Naive B cell (primary cell): Measurements from ENCODE around the gene PTPRK. TPM values are rescaled to one million over a fixed set of nuclear protein-coding genes. Genes with fewer than 3 reads are reported as not detected.

Experiments used
- ATAC-seq, 2 donors: fragments of 150-1000 bp; cut with Tn5 transposase; 2 replicates each; pipeline ENCODE4 v1.10.0; 2021; ENCODE audit warnings: low read depth in 2 of 2, mild to moderate bottlenecking in 2 of 2, moderate library complexity in 2 of 2
- DNase-seq: peaks from one replicate; pipeline ENCODE4 v3.0.0; 2022
- H3K27ac Mint-ChIP-seq, 6 donors: one replicate each; pipeline ENCODE4 v1.8.0; 2020 to 2022; ENCODE audit warnings: mild to moderate bottlenecking in 6 of 6, mixed read lengths in 6 of 6, moderate library complexity in 5 of 6, inconsistent platforms in 2 of 6
- H3K27me3 Mint-ChIP-seq, 3 donors: one replicate each; pipeline ENCODE4 v1.8.0; 2021 to 2022; ENCODE audit warnings: mixed read lengths in 3 of 3, mild to moderate bottlenecking in 1 of 3
- H3K36me3 Mint-ChIP-seq, 2 donors: one replicate each; pipeline ENCODE4 v1.8.0; 2020 to 2022; ENCODE audit warnings: mixed read lengths in 2 of 2, inconsistent platforms in 1 of 2, mild to moderate bottlenecking in 1 of 2
- H3K4me1 Mint-ChIP-seq, 3 donors: one replicate each; pipeline ENCODE4 v1.8.0; 2020 to 2022; ENCODE audit warnings: mixed read lengths in 3 of 3, inconsistent platforms in 1 of 3, mild to moderate bottlenecking in 1 of 3, moderate library complexity in 1 of 3
- H3K4me3 Mint-ChIP-seq, 8 donors: one replicate each; pipeline ENCODE4 v1.8.0; 2020 to 2022; ENCODE audit warnings: mild to moderate bottlenecking in 8 of 8, mixed read lengths in 8 of 8, moderate library complexity in 8 of 8, inconsistent platforms in 2 of 8
- H3K9me3 Mint-ChIP-seq, 7 donors: one replicate each; pipeline ENCODE4 v1.8.0; 2020 to 2022; ENCODE audit warnings: mixed read lengths in 7 of 7, mild to moderate bottlenecking in 5 of 7, inconsistent platforms in 2 of 7, moderate library complexity in 1 of 7
- polyA plus RNA-seq, 6 donors: library from polyadenylated mRNA; unstranded; fragments of 300-500 nt; fragmentation: Illumina TruSeq; gene quantifications; one replicate each; pipeline ENCODE4 v1.2.3, GENCODE V29; 2021; ENCODE audit warnings: low read depth in 6 of 6

PTPRK gene
- polyA plus RNA-seq, 6 donors from 2014 or later = 27.6 to 43.4 (median 34.3) TPM

DNA sequence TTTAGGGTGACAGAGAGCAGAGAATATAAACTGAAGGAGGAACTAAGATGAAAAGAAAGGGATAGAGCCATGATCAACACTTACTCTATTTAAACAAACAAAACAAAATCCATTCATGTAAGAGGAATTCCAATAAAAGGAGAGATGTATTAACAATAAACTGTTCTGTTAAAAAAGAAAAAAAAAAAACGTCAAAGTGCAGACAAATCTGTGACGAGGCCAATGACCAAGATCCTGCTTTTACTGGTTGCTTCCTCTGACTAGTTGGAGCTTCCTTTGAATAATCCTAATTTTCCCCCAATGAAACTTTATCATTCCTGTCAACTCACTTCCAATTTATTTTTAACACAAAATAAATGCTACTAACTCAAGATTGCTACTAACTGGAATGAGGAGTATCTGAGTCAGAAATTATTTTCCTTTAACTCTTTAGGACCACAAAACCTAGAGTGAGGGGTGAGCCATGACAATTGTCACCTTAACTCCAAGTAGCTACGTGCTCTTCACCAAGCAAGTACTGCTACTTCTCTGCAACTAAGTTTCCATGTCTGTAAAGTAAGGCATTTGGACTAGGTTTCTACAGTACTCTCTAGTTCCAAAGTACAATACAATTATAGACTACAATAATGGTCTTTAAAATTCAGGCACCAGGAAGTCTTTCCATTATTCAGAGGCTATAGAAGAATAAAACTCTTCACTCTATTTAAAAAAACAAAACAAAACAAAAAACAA lies 152.0 kb downstream of the PTPRK start:
- Mint-ChIP-seq H3K27me3 (peaks cover 0 to 10% (median 0%) of the 10 kb centered on the region in 3 donors), H3K9me3 (no peaks in the 10 kb centered on the region), H3K36me3 (no peaks in the 10 kb centered on the region), H3K27ac (no peak overlapping the region), H3K4me1 (no peaks in the 10 kb centered on the region), H3K4me3 (no peak overlapping the region)
- DNase-seq (no peak), ATAC-seq (no peak)

DNA sequence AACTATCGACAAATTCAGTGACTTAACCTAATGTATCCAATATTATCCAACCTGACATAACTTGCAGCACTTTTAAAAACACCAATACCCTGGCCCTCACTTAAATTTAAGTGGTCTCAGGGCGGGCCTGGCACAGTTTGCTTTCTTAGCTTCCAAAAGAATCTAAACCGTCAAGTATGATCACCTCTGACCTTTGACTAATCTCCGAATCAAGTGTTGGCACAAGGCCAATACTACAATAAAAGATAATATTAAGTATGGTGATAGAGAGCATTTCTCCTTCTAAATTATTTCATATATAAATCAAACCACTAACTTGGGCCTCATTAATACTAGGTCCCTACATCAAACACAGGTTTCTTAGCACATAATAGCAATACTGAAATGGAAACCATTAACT lies 153.0 kb downstream of the PTPRK start:
- peaks cover 0 to 10% (median 0%) of the 10 kb centered on the region in 3 donors for H3K27me3 Mint-ChIP-seq
- no peak overlapping the region for H3K4me3 Mint-ChIP-seq
- ATAC-seq = no peak
- no peaks in the 10 kb centered on the region for H3K4me1 Mint-ChIP-seq
- H3K27ac Mint-ChIP-seq = no peak overlapping the region
- no peak for DNase-seq
- no peaks in the 10 kb centered on the region for H3K36me3 Mint-ChIP-seq
- H3K9me3 Mint-ChIP-seq = no peaks in the 10 kb centered on the region

DNA sequence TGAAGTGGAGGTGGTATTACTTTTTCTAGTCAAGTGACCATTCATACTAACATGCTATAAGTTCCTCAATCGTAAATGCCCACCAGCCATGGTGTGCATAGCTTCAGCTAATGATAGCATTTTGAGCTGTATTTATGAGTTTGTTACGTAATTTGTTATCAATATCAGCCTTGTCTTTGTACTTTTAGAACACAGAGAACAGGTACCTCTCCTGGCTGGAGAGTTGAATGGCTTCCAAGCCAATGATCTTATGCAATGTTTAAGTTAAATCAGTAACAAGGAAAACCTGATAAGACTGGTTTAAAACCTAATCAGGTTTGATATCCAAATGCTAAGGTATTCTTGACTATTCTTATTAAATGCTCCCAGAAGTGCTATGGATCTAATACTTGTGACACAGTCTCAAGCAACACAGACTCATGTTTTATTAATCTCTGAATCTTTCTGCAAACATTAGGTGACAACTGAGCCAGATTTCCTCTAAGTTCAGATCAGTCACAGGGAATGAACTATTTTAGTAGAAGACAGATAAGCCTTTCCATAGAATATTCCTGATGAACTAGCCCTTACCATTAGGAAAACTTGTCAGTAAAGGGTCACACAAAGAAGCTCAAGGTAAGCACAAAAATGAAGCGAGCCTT lies 154.8 kb downstream of the PTPRK start:
- Mint-ChIP-seq H3K4me3 (no peak overlapping the region), H3K9me3 (no peaks in the 10 kb centered on the region)

DNA sequence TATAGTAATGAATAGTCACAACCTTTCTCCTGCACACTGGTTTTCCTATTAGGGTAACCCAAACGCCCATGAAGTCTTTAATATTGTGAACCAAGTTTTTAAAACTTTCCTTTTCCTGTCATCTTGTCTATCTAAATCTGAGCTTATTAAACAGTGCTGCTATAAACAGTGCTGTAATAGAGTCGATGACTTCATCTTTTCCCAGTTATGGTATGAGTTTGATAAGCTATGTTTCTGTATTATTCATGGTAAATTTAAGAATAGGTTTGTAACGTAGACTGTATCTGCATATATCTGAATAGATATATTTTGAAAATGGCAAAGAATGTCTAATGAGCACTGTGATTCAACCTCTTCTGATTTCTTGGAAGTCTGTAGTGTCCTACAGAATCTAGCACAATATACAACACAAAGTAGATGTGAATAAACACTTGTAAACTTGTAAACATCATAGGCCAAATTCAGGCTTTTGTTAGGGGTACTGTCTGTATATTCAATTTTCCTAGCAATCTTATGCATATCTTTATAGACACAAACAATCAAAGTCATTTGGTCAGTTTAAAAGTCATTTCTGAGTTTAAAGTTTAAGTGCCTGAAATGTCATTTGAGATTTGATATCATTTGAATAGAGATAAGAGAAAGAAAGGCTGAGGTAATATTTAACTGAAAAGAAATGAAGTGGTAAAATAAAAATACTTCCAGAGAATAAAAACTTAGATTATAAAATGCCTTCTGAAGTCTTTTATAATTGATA lies 155.5 kb downstream of the PTPRK start:
- no peak overlapping the region for H3K27ac Mint-ChIP-seq
- H3K36me3 Mint-ChIP-seq = no peaks in the 10 kb centered on the region
- DNase-seq (no peak), ATAC-seq (no peak)
- H3K27me3 Mint-ChIP-seq = peaks cover 0 to 10% (median 0%) of the 10 kb centered on the region in 3 donors
- no peaks in the 10 kb centered on the region for H3K9me3 Mint-ChIP-seq
- no peaks in the 10 kb centered on the region for H3K4me1 Mint-ChIP-seq
- no peak overlapping the region for H3K4me3 Mint-ChIP-seq

More for the DNA sequence above, 154.8 kb downstream of the PTPRK start:
- Mint-ChIP-seq H3K27me3 (peaks cover 0 to 10% (median 0%) of the 10 kb centered on the region in 3 donors), H3K36me3 (no peaks in the 10 kb centered on the region), H3K27ac (no peak overlapping the region), H3K4me1 (no peaks in the 10 kb centered on the region)
- no peak for DNase-seq
- ATAC-seq = no peak

DNA sequence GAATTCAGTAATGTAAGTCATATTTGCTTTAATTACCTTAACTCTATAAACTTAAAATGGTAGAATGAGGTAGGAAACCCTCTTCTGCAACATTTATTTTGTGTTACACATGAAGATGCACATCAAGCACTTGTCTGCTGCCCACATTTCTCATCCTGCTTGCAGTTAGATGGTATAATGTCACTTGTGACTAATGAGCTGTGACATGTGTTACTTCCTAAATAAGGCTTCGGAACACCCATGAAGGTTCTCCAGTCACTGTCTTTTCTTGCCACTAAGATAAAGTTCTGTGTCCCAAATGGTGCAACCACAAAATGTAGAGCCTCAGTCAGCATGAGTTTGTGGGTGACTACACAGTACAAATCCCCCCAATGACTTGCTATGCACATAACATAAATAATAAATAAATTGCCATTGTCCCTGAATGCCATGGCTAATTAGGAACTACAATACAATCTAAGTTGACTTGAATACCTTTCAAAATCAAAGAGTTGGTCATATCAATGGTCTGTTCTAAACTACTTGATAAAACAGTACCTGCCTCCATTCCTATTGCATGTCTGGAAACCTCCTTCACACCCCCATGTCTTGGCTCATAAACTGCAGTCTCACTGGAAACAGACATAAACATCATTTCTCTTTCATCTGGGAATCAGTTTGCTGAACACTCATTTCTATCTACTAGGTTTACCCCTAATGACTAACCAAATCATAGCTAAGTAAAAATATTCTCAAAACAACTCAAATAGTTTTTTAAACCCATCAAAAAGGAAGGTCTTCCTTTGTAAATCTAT lies 157.2 kb downstream of the PTPRK start:
- H3K4me1 Mint-ChIP-seq = no peaks in the 10 kb centered on the region
- H3K36me3 Mint-ChIP-seq = no peaks in the 10 kb centered on the region
- H3K4me3 Mint-ChIP-seq = no peak overlapping the region
- H3K9me3 Mint-ChIP-seq = no peaks in the 10 kb centered on the region
- peaks cover 0 to 7% (median 4%) of the 10 kb centered on the region in 3 donors for H3K27me3 Mint-ChIP-seq
- DNase-seq = no peak
- no peak overlapping the region for H3K27ac Mint-ChIP-seq
- no peak for ATAC-seq

DNA sequence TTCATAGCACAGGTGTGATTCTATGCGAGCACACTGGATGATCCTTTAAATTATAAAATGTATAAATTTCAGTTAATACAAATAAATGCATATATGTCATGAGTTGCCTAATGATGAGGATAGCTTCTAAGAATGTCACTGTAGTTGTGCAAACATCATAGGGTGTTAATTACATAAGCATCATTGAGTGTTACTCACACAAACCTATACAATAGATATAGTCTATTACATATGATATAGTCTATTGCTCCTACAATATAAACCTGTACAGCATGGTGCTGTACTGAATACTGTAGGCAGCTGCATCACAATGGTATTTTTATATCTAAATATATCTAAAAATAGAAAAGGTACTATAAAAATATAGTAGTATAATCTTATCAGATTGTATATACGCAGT lies 159.0 kb downstream of the PTPRK start:
- no peak for DNase-seq
- Mint-ChIP-seq H3K27me3 (peaks cover 0 to 14% (median 0%) of the 10 kb centered on the region in 3 donors), H3K27ac (no peak overlapping the region), H3K4me3 (no peak overlapping the region), H3K4me1 (no peaks in the 10 kb centered on the region), H3K36me3 (no peaks in the 10 kb centered on the region), H3K9me3 (no peaks in the 10 kb centered on the region)
- no peak for ATAC-seq

DNA sequence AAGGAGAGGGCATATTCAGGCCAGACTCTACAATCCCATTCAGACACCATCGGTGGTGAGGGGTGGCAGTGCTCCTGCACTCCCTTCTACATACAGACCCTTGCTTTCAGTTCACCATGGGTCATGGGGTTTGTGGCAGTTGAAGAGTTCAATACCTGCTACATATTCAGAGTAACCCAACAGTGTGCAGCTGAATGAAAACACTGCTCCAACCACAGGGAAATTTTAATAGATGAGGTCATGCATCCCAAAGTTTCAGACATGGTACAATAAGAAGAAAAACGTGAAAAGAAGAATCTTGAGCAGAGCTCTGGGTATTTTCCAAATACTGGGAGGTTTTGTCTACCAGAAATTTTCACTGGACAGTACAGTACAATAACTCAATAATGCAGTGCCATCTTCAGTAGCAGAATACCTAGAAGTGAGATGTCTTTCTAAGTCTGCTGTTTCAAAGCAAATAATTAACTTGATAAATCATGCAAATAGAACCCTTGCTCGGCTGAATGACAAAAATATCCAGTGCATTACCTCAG lies 162.1 kb downstream of the PTPRK start:
- no peak overlapping the region for H3K4me3 Mint-ChIP-seq
- ATAC-seq = no peak
- no peak for DNase-seq
- no peaks in the 10 kb centered on the region for H3K36me3 Mint-ChIP-seq
- H3K27me3 Mint-ChIP-seq = peaks cover 0 to 19% (median 0%) of the 10 kb centered on the region in 3 donors
- H3K27ac Mint-ChIP-seq = peak overlapping the region in 1 of 6 donors; percentile 72
- H3K4me1 Mint-ChIP-seq = no peaks in the 10 kb centered on the region
- H3K9me3 Mint-ChIP-seq = no peaks in the 10 kb centered on the region

DNA sequence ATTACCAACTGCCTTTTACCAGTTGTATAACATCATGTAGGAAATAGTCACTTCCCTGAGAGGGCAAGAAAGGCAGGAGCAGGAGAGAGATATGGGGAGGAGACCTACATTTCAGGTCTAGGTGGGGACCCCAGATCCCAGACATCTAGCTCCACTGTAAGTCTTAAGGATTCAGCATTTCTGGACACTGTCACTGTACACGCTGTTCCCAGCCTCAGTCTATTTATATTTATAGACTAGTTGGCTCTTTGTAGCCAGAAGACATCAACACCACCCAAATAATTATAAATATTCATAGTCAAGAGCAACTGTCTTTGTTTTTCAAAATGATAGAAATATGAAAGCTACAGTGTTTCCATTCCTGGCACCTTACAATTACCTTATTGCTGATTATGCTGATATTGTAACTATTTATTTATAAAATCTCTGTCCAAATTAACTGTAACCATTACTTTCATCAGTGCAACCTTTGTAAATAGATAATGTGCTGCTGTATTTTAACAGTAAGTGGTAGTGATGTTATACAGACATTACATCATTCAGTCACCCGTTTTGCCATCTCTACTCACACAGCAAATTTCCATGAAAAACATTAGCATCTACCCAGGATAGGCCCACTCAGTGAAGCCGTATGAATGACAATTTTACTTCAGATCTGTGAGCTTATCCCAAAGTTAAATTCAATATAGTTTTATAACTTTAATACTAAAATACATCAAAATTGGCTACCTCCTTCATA lies 162.8 kb downstream of the PTPRK start:
- Mint-ChIP-seq H3K4me3 (no peak overlapping the region), H3K9me3 (no peaks in the 10 kb centered on the region), H3K27me3 (peaks cover 0 to 20% (median 1%) of the 10 kb centered on the region in 3 donors), H3K36me3 (no peaks in the 10 kb centered on the region), H3K4me1 (no peaks in the 10 kb centered on the region), H3K27ac (no peak overlapping the region)
- DNase-seq (no peak), ATAC-seq (no peak)

DNA sequence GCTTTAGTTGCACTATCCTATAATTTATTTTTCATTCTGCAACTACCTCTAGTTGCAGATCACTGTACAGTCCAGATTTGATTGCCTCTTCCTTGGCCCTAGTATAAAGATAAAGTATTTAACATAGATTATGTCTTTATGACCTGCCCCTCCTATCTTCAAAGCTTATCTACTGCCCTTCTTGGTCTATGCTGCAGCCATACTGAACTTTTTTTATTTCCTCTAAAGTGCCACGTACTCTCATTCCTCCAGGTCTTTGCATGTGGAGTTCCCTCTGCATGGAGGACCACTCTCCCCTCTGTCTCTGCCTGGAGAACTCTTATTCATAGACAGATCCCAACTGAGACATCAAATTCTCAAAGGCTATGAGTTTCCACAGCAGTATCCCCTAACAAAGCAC lies 168.0 kb downstream of the PTPRK start:
- Mint-ChIP-seq H3K27ac (no peak overlapping the region), H3K27me3 (peaks cover 0 to 14% (median 5%) of the 10 kb centered on the region in 3 donors), H3K36me3 (no peaks in the 10 kb centered on the region), H3K4me1 (no peaks in the 10 kb centered on the region), H3K9me3 (no peaks in the 10 kb centered on the region), H3K4me3 (no peak overlapping the region)
- ATAC-seq = no peak
- DNase-seq = no peak

DNA sequence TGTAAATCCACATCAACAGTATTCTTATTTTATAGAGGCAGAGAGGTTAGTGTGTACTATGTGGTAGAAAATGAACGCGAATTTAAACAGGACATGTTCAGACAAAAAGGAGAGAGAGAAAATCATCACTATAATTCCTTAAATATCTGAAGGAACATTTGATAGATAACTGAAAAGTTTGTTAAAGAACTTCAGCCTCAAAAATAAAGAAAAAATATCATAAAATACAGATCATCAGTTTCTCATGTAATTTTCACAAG lies 169.2 kb downstream of the PTPRK start:
- DNase-seq = no peak
- H3K4me3 Mint-ChIP-seq = no peak overlapping the region
- no peaks in the 10 kb centered on the region for H3K36me3 Mint-ChIP-seq
- no peaks in the 10 kb centered on the region for H3K4me1 Mint-ChIP-seq
- H3K27me3 Mint-ChIP-seq = peaks cover 0 to 8% (median 5%) of the 10 kb centered on the region in 3 donors
- no peak for ATAC-seq
- H3K9me3 Mint-ChIP-seq = no peaks in the 10 kb centered on the region
- no peak overlapping the region for H3K27ac Mint-ChIP-seq

DNA sequence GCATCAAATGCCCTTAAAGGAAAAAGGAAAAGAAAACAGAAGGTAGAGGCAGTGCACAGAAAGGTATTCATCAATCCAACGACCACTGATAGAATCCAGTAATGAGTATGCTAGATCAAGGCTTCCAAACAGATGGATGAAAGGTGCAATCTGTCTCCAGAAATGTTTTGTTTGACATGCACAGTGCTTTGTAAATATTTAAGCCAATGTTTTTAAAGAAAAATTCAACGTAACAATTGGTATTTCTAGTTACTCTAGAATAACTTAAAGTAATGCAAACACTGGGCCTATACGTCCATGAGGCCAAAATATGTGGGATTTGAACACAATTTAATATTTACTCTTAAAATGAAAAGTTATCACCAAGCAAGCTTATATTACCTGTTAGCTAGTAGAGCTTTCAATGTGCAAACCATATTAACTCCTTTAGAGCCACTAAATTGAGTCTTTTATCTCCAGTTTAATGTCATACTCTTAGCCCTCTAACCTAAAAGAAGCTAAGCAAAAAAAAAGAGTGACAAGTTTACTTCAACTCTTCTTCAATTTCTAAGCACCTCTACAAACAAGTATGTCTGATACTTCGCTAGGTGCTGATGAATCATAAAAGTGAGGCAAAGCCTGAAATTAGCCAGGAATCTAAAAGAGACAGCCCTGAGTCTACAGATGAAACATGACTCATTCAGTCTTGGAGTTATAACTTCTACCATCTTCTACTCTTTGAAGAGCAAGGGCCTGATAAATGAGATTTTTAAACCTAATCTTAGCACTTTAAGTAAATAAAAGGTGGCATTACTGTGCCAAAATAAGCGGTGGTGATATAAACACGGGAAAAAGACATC lies 169.8 kb downstream of the PTPRK start:
- ATAC-seq = no peak
- no peaks in the 10 kb centered on the region for H3K4me1 Mint-ChIP-seq

DNA sequence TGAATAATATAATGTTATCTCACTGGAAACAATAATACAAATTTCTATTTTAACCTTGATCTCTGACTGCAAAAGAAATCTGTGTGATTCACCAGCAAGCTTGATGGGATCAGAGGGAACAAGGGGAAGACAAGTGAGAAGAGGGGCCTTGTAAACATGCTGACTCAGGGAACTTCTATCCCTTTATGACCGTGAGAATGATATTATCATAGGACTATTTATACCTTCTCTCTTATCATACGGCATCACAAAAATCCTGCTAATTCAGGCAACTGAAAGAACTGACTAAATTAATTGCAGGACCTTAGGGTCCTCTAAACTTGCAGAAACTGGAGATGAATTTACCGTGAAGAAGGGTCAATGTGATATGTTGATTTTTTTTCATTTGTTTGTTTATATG lies 173.3 kb downstream of the PTPRK start:
- no peaks in the 10 kb centered on the region for H3K36me3 Mint-ChIP-seq
- H3K27me3 Mint-ChIP-seq = peaks cover 0 to 6% (median 0%) of the 10 kb centered on the region in 3 donors
- no peak overlapping the region for H3K4me3 Mint-ChIP-seq
- no peaks in the 10 kb centered on the region for H3K9me3 Mint-ChIP-seq
- ATAC-seq (no peak), DNase-seq (no peak)
- H3K4me1 Mint-ChIP-seq = no peaks in the 10 kb centered on the region
- no peak overlapping the region for H3K27ac Mint-ChIP-seq

More for the DNA sequence above, 169.8 kb downstream of the PTPRK start:
- H3K4me3 Mint-ChIP-seq = no peak overlapping the region
- no peaks in the 10 kb centered on the region for H3K9me3 Mint-ChIP-seq
- H3K36me3 Mint-ChIP-seq = no peaks in the 10 kb centered on the region
- DNase-seq = no peak
- H3K27me3 Mint-ChIP-seq = peaks cover 0 to 5% (median 4%) of the 10 kb centered on the region in 3 donors
- no peak overlapping the region for H3K27ac Mint-ChIP-seq
